SK-N-DZ (cell line): ENCODE measurements around the gene PSMD9. TPM values are rescaled to one million over a fixed set of nuclear protein-coding genes. Genes with fewer than 3 reads are reported as not detected.
"Not testable (repeated sequence)": the region's sequence is repeated elsewhere in the genome, so short reads cannot be mapped to it uniquely, and the experiment has no call there.

ENCODE experiments used
- DNase-seq: peaks from one replicate; pipeline ENCODE4 v3.0.0-alpha.2; 2015; ENCODE audit warnings: low spot score
- polyA plus RNA-seq, 2 experiments: library from polyadenylated mRNA; depleted of rRNA; stranded (reverse); fragments of >200 nt; gene quantifications; 2 replicates each; pipeline ENCODE4 v1.2.3, GENCODE V29; 2014

Gene PSMD9, protein sequence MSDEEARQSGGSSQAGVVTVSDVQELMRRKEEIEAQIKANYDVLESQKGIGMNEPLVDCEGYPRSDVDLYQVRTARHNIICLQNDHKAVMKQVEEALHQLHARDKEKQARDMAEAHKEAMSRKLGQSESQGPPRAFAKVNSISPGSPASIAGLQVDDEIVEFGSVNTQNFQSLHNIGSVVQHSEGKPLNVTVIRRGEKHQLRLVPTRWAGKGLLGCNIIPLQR
- 84.3 and 105 TPM in 2 replicates for polyA plus RNA-seq (2014; cell fraction: cytosol; rRNA removed)
- polyA plus RNA-seq (2014; cell fraction: nucleus; rRNA removed): 73.4 and 78.1 TPM in 2 replicates

DNA sequence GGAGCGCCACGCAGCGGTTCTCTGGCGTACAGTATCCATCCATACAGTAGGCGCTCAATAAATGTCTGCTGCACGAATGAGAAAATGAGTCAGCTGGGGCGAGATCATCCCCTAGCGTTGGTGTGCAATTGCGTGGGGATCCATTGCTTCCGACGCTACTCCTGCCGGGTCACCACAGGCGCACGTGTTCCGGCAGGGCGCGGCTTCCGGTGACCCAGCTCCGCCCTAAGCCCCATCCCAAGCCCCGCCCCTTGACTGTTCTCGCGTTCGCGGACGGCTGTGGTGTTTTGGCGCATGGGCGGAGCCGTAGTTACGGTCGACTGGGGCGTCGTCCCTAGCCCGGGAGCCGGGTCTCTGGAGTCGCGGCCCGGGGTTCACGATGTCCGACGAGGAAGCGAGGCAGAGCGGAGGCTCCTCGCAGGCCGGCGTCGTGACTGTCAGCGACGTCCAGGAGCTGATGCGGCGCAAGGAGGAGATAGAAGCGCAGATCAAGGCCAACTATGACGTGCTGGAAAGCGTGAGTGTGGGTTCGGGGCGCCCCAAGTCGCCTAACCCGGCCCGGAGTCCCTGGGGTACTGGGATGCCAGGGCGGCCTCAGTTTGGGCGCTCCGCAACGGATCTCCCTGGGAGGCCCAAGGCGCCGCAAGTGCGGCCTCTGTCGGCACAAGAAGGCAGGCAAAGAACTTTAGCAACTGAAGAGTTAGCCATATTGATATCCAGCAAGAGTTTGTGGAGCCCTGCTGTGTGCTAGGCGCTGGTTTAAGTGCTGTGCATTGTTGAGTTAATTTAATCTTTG, at the start of gene PSMD9:
Gene PSMD9 (plus strand): TSS at position 313 of the 796 bp plus-strand sequence. CDS start 67 bp downstream, at position 380.
- DNase-seq: peak; percentile 97

DNA sequence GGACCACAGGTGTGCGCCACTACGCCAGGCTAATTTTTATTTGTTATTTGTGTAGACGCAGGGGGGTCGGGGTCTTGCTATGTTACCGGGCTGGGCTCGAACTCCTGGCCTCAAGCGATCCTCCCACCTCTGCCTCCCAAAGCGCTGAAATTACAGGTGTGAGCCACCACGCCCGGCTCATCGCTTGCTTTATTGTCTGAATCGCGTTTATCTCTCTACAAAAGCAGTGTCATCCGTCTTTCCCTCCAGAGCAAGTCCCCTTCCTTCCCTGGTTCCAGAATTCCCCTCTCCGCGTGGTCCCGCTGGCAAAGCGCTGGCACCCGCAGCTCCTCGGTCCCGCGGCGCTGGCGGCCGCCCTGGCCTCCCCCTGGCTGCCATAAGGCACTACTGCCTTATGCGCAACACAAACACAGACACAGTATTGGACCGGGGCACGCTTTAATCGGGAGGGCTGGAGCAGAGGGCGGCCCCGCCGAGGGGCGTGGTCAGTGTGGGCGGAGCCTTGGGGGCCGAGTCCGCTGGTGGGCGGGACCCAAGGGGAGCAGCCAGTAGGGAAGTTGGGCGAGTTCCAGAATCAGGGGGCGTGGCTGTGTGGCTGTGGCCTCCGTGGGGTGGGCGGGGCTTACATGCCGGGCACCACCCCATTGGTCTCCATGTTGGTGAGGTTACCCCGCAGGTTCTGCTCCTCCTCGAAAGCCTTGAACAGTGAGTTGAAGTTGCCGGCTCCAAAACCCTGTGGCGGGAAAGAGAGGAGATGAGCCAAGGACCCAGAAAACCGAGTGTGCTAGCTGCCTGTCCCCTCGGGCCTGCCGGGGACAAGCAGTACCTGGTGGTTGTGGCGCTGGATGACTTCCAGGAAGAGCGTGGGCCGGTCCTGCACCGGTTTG, 49.2 kb upstream of the PSMD9 start:
- peak; percentile 98 for DNase-seq

DNA sequence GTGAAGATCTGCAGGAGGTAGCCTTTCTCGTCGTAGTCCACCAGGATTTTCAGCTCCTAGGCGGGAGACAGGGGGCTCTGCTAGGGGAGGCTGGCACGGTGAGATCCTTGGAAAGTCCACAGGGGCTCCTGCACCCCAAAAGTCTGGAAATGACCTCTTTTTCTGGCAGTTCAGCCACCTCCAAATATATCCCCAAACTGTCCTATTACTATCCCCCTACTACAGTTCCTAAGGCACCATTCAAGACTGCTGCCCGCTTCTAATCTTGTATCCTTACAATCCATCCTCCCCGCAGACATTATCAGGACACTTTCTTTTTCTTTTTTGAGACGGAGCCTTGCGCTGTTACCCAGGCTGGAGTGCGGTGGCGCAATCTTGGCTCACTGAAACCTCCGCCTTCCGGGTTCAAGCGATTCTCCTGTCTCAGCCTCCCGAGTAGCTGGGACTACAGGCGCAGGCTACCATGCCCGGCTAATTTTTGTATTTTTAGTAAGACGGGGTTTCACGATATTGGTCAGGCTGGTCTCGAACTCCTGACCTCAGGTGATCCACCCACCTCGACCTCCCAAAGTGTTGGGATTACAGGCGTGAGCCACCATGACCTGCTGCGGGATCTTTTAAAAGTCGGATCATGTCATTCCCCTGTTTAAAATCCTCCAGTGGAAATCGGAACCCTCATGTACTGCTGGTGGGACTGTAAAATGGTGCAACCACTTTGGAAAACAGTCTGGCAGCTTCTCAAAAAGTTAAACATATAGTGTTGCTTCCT, 48.4 kb upstream of the PSMD9 start:
- DNase-seq: no peak

DNA sequence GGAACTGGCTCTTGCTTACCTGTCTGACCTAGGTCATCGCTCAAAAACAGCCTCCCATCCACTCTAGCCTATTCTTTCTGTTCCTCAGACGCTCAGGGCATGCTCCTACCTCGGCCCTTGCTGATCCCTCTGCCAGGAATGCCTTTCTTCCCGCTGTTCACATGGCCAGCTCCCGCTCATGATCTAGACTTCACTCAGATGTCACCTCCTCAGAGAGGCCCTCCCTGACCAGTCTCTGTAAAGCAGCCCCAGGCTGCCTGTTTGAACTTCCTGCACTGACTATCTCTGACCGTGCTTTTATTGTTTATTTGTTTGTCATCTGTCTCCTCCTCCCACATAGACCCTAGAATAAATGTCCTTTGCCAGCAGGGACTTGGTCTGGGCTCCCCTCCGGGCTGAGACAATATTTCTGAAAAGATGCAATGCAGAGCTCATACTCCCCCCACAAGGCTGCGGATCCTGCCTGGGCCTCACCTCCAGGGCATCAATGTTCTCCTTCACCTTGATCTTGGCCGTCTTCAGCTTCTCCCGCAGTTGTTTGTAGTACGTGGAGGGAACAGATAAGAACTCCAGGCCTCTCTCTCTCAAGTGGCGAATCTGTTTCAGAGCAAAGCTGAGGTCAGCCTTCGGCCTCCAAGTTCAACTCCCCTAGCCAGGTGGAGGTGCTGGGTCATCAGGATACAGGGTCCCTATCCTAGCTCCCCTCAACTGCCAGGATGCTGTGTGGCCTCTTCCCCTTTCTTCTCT, 45.2 kb upstream of the PSMD9 start:
- no peak for DNase-seq

DNA sequence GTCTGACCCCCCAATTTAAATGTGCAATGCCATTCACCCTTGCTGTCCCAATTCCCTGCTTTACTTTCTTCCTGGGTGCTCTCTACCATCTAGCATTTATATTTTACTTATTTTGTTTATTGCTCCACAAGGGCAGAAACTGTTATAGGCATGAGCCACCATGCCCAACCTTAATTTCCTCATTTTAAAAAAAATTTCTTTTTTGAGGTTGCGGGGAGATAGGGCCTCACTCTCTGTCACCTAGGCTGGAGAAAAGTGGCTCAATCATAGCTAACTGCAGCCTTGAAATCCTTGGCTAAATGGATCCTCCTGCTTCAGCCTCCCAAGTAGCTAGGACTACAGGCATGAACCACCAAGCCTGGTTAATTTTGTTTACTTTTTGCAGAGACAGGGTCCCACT, 42.9 kb upstream of the PSMD9 start:
- DNase-seq: no peak

DNA sequence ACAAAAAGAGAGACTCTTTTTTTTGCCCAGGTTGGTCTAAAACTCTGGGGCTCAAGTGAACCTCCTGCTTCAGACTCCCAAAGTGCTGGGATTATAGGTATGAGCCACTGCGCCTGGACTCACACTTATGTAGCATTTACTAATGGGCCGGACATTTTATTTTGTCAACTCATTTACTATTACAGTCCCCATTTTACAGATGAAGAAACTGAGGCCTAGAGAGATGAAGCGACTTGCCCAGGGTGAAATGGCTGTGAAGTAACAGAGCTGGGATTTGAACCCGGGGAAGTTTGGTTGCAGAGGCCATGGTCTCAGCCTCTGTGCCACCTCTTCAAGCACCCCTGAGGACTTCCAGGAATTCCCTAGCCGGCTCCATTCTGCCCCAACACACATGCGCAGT, 39.4 kb upstream of the PSMD9 start:
- no peak for DNase-seq

DNA sequence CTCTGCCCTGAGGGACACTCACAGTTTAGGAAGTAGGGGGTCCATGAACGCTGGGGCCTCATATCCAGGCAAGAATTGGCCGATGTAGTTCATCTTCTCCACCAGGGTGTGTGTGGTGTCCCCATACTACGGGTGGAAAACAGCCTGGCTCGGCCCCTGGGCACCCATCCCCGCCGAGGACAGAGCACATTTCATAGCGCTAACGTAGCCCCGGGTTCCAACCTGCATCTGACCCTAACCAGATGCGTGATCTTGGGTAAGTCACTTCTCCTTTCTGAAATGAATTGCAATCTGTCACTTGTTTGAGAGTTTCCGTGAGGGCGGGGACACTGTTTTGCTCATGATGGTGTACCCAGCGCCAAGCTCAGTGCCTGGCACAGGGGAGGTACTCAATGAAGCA, 38.9 kb upstream of the PSMD9 start:
- no peak for DNase-seq

DNA sequence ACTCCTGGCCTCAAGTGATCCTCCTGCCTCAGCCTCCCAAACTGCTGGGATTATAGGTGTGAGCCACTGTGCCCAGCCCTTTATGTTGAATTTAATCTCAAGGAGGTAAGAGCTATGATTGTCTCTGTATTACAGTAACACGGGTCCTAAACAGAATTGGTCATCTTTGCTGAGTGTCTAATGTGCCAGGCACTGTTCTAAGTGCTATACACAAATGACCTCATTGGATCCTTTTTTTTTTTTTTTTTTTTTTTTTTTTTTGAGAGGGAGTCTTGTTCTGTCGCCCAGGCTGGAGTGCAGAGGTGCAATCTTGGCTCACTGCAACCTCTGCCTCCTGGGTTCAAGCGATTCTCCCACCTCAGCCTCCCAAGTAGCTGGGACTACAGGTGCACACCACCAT, 36.2 kb upstream of the PSMD9 start:
- DNase-seq: not testable (repeated sequence)

DNA sequence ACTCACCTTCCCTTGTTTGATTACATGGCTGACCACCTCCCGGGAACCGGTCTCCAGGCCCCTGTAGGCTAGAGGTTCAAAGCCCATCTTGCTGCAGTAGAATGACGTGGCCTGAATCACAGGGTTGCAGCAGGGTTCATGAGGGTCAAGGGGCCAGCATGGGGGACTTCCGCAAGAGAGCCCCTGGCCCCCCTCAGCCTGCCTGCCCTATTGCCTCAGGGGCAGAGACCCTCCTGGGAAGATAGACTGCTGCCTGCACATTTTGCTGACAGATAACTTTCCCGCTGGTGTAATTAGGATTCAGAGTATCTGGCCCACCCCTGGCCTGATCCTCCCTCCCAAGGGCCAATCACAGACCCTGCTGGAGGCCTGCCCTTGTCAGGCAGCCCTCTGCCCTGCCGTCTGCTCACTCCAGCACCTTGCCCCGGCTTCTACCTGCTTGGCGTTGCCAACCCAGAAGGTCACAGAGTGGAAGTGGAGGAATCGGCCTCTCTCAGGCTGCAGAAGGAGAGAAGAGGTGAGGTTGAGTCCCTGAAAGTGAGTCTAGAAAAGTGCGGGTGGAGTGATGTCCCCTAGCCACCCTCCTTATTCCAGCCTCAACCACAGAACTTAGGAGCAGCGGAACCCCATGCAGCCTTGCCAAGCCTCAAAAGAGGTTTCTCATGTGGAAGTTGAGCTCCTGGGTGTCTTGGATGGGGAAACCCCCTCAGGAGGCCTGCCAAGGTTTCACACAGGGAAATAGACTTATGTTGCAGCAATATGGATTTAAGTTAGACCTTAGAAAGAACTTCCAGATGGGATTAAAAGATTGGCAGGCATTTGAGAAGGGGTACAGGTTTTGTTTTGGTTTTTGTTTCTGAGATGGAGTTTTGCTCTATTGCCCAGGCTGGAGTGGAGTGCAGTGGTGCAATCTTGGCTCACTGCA, 31.0 kb upstream of the PSMD9 start:
- DNase-seq: no peak

DNA sequence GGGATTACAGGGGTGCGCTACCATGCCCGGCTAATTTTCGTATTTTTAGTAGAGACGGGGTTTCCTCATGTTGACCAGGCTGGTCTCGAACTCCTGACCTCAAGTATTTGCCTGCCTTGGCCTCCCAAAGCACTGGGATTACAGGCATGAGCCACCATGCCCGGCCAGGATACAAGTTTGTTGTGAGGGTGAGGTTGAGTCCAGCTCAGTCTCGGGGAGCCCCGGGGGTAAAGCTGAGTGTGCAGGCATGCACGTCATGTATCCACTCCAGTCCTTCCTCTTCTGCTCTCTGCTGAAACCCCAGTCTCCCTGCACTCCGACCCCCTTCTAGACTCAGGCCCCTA, 30.3 kb upstream of the PSMD9 start:
- DNase-seq: no peak

DNA sequence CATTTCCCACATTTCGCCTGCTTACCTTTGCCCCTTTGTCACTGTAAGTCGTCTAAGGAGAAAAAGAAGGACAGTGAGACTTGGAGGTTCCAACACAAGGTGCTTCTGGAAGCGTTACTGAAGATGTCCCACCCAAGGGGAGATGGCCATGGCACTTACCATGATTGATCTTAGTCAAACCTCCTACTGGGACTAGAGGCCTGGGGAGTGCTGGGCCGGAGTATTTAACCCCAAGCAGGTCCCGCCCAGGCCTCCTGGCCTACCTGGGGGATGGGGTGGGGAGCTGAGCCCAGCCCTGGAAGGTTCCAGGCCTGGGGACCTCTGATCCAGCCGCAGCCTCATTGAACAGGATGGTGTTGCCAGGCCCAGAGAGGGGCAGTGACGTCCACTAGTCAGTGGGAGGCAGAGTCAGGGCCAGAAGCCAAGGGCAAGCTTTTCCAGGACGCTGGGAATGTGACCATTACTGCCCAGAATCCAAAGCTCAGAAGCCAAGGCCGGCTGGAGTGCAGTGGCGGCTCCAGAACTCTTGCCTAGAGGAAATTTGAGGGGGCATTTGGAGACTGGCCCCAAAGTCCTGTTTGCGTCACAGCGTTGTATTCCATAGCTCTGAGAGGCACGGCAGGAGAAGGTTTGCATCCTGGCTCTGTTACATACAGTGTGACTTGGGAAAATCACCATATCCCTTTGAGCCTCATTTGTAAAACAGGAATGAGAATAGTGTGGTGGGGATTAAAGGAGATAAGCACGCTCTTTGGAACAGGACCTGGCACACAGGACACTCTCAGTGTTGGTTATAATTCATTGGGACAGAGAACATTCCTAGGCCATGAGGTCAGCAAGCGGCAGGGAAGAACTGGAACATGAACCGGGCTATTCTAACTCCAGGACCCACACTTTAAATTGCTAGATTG, 29.7 kb upstream of the PSMD9 start, which contains the start of gene HPD:
Gene HPD (minus strand): TSS at position 198 of the 911 bp plus-strand sequence. CDS start 36 bp downstream, at position 162.
- no peak for DNase-seq

DNA sequence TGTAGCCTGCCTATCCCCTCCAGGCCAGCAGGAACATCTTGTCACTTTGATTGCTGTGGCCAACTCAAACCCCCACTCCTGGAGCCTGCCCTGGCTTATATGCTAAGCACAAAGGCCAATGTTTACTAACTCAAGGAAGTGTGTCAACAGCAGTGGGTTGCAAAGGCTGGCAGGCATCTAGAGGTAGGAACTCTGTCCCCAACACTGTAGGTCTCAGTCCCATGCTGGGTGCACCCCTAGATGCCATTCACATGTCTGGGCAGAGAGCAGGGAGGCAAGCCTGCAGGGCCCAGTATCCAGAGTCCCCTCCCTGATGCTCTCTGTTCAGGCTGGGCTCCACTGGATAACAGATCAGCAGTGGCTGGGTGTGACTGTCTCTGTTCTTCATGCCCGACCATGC, 28.3 kb upstream of the PSMD9 start:
- DNase-seq: no peak

DNA sequence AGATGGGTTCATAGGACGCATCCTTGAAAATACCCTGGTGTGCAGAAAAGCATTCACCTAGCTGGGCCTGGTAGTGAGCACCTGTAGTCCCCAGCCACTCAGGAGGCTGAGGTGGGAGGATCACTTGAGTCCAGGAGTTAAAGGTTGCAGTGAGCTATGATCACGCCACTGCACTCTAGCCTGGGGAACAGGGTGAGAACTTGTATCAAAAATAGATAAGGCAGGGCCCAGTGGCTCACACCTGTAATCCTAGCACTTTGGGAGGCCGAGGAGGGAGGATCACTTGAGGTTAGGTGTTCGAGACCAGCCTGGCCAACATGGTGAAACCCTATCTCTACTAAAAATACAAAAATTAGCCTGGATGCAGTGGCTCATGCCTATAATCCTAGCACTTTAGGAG, 27.9 kb upstream of the PSMD9 start:
- not testable (repeated sequence) for DNase-seq

DNA sequence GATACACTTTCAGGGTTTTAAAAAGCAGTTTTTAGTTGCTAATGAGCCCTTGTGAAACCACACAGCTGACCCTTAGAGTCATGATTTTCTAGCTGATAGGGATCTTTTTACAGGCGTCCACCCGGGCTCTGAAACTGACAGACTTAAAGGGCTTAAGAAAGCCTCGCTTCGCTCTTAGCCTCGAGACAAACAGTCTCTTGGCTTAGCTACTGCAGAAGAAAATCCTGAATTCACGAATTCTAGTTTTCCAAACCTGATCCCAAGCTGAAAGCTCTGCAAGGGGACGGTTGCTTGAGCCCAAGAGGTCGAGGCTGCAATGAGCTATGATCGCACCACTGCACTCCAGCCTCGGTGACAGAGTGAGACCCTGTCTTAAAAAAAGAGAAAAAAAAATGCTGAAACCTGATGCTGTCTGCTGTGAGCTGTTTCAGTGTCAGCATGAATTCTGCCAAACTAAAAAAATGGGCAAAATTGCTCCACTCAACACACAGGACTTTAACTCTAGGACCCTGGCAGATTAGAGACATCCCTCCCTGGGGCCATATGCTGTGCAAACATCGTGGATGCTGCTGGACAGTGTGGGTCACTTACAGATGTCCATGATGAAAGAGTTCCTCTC, 26.8 kb upstream of the PSMD9 start:
- DNase-seq: no peak

DNA sequence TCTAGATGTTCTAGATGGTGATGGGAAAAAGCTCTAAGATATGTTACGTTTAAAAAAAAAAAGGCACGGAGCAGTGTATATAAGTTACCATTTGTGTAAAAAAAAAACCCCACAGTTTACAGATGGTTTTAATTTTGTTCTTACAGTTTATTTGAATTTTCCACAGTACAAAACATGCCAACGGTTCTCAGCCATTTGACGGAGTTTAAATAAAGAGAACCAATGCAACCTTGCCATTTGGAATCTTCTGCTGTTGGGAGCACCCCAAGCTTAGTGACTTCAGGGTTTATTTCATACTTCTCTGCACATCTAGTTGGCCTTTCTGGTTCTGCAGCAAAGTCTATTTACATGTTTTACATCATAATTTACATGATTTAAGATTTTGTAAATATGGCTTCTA, 22.3 kb upstream of the PSMD9 start:
- no peak for DNase-seq

DNA sequence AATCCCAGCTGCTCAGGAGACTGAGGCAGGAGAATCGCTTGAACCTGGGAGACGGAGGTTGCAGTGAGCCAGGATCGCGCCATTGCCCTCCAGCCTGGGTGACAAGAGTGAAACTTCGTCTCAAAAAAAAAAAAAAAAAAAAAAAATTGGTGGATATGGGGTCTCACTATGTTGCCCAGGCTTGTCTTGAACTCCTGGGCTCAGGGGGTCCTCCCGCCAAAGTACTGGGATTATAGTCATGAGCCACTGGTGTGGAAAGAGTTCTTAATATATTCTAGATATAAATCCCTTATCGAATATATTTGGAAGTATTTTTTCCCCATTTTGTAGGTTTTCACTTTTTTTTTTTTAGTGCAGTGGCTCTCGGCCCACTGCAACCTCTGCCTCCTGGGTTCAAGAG, 19.4 kb upstream of the PSMD9 start:
- DNase-seq: not testable (repeated sequence)

DNA sequence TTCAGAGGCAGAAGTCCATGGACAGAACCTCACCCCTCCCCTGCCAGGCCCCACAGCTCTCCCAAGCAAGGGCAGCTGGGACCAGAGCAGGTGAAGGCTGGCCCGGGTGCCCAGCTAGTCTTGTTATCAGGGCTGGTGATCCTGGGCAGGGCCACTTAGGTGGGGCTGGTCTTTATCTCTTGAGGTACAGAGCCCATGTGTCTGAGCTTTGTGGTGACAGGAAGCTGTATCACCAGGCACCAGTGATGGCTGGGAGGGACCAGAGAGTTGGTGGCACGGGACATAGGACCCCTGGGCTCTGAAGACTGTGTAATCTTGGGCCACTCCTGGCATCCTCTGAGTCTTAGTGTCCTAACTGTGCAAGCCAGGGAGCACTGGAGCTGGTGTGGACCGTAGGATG, 17.1 kb upstream of the PSMD9 start:
- no peak for DNase-seq
